HG03095 (cell line): ENCODE results near the gene COX20.
A peak's percentile ranks its signal among the peaks of the same experiment; 100 is the strongest.
"Not testable (repeated sequence)": the region's sequence is repeated elsewhere in the genome, so short reads cannot be mapped to it uniquely, and the experiment has no call there.

Experiments used
- ATAC-seq: cut with Tn5 transposase; IDR thresholded peaks from one replicate; pipeline ENCODE4 v1.9.1; 2021; ENCODE audit warnings: moderate library complexity; ENCODE audit not compliant: unreplicated experiment

COX20 gene

GRCh38 chr1:244835276-244836134 lies at the start of gene COX20:
TSS of gene COX20 (plus strand) at chr1:244835658. CDS start at chr1:244835715, 57 bp downstream.
- peak; percentile 55 for ATAC-seq

DNA sequence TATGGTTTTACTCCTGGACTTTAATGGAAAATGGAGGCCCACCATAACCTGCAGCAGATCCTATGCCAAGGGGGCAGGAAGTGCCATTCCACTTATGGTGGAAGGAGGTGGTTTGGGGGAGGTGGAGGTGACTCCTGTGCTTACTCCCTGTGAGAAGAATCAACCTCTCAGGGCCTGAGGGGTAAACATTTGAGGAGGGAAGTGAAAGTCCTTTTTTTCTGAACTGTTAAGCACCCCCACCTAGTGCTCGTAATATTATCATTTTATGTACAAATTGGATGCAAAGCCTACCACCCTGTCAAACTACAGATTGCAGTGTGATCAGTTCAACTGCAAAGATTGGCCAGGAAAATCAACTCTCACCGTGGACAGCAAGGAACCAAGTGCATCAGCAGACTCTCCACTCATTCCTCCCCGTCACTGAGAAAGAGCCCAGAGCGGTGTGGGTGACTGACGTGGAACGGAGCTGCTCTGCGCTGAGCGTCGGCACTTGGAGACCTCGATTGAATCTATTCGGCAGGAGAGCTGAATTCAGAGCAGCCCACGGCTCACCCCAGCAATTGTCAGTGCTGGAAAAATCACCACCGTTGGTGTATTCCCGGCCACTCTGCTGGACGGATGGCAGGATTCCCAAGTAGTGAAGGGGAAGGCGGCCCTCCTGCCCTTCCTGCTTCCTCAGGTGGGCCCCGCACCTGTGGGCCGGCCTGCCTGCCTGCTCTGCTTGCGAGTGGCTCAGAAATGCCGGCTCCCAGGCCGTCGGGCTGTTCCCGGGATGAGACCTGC lies 46.8 kb upstream of the COX20 start:
- ATAC-seq = no peak

GRCh38 chr1:244789276-244789580 lies 46.2 kb upstream of the COX20 start:
- no peak for ATAC-seq

GRCh38 chr1:244789731-244790130 lies 45.7 kb upstream of the COX20 start:
- ATAC-seq = no peak

- ATAC-seq = no peak
These were observed 44.4 kb upstream of the COX20 start for GRCh38 chr1:244791061-244791460.

DNA sequence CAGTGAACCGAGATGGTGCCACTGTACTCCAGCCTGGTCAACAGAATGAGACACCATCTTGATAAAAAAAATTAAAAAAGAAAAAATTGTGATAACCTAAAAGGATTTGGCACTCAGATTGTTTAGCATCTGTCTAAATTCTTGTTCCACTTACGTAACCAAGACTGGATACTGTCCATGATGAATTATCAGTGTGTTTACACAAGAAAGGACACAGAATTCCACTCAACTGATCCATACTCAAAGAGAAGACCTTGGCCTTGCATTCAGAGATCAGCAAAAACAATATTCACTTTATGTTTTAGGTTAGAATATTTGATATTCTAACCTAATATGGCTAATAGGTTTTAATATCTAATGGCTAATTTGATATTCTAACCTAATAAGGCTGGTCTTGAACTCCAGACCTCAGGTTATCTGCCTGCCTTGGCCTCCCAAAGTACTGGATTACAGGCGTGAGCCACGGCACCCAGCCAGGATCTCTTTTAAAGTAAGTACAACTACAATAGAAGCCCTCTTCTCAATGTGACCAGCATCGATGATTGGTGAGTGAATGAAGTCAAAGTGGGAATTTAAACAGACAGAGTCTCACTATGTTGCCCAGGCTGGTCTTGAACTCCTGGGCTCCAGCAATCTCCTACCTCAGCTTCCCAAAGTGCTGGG lies 43.1 kb upstream of the COX20 start:
- ATAC-seq = no peak

DNA sequence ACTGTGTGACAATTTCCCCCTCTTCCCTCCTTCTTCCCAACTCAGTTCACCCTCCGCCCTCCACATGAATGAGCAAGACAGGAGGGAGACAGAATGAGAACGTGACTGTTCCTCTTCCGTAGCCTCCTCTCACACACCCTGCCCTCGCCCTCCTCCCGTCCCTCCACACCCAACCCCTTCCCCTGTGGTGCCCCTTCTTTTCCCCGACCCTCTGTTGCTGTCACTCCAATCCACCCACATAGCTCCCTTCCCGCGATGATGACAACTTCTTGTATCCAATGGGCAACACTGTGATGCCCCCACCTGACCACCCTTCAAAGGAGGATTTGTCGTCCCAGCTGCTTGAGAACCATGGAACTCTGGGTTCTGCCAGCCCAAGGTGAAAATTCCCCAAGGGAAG lies 41.4 kb upstream of the COX20 start:
- ATAC-seq = no peak

GRCh38 chr1:244794516-244794915 lies 40.9 kb upstream of the COX20 start:
- ATAC-seq = not testable (repeated sequence)

DNA sequence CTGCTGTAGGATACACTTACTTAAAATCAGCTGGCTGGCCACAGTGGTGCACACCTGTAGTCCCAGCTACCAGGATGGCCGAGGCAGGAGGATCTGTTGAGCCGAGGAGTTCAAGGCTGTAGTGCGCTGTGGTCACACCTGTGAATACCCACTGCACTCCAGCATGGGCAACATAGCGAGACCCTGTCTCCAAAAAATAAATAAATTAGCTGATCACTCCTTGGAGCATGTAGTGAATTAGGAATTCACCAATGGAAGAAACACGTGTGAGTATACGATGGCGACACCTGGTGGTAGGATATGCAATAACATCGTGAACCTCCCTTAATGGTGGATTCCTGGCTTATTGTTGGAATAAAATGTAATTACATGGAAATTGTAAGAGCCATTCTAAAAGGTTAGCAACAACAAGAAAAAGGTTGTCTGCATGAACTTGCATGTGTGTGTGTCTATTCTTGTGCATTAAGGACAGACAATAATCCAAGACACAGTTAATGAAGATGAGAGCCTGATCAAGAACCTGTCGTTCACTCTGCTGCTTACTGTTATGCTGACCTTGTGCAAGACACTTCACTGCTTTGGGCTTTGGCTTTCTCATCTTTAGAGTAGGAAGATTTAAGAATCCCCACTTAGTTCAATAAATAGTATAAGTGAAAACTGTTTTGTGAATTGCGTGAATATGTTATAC lies 38.6 kb upstream of the COX20 start:
- ATAC-seq = no peak

GRCh38 chr1:244800821-244801220 lies 34.6 kb upstream of the COX20 start:
- no peak for ATAC-seq

- ATAC-seq = peak; percentile 71
These were observed 34.2 kb upstream of the COX20 start for GRCh38 chr1:244801246-244801645.

GRCh38 chr1:244802041-244802440 lies 33.4 kb upstream of the COX20 start:
- no peak for ATAC-seq

DNA sequence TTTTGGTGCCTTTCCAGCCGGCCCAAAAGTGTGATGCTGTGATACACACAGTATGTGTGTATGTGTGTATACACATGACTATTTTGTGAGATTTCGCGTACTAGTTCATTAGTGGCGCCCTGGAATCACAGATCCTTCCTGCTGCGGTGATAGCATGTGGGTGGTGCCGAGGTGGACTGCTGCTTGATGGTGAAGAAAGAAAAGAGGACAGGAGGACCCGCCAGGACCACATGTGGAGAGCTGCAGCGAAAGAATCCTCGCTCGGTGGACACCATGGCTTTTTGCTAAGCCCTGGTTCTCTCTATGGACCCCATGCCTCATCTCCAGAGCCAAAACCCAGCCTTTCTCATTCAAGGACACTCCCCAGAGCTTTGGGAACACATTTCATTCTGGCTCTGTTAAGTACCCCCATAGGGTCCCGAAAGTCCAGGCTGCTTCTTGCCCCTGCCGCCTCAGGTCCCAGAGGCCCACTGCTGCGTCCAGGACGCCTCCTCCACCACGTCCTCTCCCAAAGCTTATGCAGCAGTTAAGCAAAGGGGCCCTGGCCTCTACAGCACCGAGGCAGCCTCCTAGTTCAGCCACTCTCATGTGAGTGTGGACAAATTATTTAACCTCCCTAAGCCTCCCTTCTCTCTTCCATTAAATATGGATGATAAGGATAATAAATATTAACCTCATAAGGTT lies 32.8 kb upstream of the COX20 start:
- ATAC-seq = no peak

- ATAC-seq = no peak
These were observed 30.6 kb upstream of the COX20 start for GRCh38 chr1:244804841-244805240.

DNA sequence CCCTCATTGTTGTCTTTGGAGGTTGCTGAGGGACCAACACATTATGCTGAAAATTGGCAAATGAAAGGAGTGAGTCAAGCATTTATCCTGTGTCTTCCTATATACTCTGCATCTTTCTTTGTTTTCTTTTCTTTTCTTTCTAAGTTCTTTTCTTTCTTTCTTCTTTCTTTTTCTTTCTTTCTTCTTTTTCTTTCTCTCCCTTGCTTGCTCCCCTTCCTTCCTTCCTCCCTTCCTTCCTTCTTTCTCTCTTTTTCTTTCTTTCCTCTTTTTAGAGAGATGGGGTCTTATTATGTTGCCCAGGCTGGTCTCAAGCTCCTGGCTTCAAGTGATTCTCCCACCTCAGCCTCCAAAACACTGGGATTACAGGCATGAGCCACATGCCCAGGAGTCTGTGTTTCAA lies 28.3 kb upstream of the COX20 start:
- no peak for ATAC-seq

- ATAC-seq = no peak
These were observed 25.2 kb upstream of the COX20 start for GRCh38 chr1:244810221-244810620.

DNA sequence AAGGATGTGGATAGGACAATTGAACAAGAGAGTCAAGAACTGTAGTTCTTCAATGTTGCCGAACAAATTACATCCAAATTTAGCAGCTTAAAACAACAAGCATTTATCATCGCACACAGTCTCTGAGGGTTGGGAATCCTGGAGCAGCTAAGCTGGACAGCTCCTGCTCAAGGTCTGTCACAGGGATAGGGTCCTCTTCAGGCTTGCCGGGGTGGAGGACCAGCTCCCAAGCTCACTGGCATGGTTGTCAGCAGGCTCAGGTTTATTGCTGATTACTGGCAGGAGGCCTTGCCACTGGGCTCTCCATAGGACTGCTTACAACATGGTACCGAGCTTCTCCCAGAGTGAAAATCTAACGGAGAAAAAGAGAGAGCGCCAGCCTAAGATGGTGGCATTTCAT lies 22.1 kb upstream of the COX20 start:
- no peak for ATAC-seq

DNA sequence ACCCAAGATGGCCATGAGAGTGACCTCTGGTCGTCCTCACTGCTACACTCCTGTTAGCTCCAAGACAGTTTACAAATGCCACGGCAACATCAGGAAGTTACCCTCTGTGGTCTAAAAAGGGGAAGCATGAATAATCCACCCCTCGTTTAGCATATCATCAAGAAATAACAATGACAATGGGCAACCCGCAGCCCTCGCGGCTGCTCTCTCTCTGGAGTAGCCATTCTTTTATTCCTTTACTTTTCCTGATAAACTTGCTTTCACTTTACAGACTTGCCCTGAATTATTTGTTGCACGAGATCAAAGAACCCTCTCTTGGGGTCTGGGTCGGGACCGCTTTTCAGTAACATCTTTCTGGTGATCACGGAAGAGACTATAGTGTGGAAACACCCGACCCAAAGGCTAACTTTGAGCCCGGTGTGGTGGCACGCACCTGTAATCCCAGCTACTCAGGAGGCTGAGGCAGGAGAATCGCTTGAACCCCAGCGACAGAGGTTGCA lies 19.8 kb upstream of the COX20 start:
- no peak for ATAC-seq

- no peak for ATAC-seq
These were observed 18.0 kb upstream of the COX20 start for GRCh38 chr1:244817415-244817894.

DNA sequence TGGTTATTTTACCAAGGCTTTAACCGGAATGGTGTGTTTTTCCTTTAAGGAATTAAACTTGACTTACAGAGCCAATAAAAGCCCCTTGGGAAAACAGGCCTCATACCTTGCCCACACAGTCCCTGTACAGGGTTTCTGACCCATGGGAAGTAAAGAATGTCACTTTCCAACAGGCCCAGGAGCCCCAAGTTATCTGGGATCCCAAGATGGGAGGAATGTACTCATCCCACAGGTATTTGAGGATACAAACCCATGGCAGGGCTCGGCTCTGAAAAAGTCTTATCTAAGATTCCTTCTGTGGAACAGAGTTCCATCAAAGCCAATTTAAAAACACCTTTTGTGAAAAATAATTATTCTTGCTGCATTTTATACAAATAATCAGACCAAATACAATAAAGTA lies 15.3 kb upstream of the COX20 start:
- no peak for ATAC-seq
